GM21423 (cell line): ENCODE data around the gene DGKE.

Experiments used
- ATAC-seq: cut with Tn5 transposase; IDR thresholded peaks from one replicate; pipeline ENCODE4 v1.9.1; 2021; ENCODE audit warnings: mild to moderate bottlenecking, moderate library complexity; ENCODE audit not compliant: unreplicated experiment

DGKE gene

DNA sequence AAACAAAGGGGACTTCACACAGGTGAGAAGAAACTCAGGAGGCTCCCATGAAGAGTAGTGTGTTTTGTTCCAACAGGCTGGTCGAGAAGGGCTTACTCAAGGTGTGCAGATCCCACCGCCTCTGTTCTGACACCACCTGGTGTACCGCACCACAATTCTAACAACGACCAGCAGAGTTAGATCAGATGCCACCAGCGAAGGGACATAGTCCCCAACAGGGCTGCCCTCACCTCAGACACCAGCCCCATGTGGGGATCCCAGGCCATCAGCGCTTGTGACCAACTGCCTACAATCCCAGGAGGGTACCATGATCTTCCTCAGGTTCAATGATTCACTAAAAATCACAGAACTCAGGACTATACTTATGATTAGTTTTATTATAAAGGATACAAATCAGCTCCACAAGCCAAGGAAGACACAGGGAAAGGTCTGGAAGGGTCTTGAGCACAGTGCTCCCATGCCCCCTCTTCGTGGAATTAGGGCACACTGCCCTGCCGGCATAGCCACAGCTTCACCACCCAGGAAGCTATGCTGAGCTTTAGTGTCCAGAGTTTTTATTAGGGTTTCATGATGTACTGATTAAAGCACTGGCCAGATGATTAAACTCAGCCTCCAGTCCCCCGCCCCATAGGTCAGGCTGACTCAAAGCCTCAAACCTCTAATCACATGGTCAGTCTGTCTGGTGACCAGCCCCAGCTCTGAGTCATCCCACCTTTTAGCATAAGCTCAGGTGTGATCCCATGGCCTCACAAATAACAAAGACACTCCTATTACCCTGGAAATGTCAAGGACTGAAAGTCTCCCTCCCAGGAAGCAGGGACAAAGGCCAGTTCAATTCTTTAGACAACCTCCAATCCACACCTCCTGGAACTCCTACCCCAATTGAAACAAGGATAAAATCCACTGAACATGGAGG lies 53.9 kb downstream of the DGKE start:
- no peak for ATAC-seq

GRCh38 chr17:56890390-56890789 lies 56.4 kb downstream of the DGKE start:
- no peak for ATAC-seq

DNA sequence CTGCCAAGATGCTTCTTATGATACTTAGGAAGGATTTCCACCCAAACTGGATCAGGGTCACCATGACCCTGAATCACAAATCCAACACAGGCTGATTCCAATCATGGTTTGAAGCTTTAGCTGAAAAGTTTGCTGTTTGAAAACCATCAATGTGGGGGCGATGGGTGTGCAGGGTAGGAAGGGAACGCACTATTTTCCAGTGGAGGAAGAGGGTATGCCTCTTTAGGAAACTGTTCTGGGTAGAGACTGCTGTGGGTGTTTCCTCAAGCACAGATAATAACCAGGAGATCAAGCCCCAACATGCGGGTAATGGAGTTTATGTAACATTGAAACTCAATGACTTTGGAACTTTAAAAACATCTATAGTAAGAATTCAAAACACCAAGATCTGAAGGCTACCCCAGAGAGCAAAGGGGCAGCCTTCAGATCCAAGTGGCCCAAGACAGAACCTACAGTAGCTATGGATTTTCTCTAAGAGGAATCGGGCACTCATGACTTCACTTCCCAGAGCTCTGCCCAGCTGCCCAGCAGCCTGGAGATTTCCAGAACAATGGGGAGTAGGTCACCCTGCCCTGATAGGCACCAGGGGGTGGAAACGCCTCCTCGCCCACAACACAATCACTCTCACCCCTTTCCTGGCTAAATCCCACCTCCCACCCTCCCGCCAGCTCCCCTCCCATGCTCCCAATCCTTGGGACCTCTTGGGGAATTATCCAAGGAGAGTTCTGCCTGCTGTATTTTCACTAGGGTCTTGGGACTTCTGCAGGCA lies 57.1 kb downstream of the DGKE start:
- no peak for ATAC-seq

DNA sequence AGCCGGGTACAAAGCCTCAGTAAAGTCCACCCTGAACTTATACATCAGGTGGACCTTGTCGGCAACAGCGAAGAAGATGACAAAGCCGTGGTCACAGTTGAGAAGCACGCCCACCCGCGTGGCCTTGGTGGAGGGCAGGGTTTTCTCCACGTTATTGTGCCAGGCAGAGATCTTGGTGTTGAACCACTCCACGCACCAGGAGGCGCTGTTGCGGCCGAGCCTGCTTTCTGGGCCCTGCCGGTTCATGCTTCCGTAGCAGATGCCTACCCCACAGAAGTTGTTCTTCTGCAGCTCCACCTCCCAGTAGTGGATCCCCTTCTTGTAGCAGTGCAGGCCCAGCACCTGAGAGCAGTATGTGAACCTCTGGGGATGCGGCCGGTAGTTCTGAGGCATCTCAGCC lies 57.8 kb downstream of the DGKE start:
- no peak for ATAC-seq

DNA sequence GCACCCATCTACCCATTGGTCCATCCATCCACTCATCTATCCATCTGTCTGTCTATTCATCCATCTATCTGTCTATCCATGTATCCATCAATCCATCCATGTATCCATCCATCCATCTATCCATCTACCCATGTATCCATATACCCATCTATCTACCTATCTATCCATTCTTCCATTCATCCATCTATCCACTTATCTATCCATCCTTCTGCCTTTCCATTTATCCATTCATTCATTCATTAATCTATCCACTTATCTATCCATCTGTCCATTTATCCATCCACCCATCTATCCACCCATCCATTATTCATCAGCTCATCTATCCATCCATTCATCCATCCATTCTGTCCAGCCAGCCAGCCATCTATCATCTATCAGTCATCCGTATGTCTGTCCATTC lies 58.4 kb downstream of the DGKE start:
- no peak for ATAC-seq

DNA sequence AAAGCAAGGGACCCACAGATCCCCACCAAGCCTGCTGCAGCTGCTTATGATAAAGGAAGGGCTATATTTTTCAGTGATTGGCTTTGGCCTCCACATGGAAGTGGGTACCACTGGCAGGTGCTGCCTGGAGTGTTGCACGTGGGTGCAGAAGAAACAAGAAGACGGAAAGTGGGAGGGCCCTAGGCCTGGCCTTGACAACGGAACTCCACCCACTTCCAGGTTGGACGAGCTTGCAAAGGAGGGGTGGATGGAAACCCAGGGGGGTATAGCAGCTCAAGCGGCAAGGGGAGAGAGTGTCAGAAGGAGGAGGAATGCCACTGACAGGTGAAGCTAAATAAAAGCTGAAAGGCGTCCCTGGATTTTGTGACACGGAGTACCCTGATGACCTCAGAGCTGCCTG lies 59.6 kb downstream of the DGKE start:
- ATAC-seq: no peak

- no peak for ATAC-seq
Measured at GRCh38 chr17:56894859-56895455, 61.0 kb downstream of the DGKE start.

DNA sequence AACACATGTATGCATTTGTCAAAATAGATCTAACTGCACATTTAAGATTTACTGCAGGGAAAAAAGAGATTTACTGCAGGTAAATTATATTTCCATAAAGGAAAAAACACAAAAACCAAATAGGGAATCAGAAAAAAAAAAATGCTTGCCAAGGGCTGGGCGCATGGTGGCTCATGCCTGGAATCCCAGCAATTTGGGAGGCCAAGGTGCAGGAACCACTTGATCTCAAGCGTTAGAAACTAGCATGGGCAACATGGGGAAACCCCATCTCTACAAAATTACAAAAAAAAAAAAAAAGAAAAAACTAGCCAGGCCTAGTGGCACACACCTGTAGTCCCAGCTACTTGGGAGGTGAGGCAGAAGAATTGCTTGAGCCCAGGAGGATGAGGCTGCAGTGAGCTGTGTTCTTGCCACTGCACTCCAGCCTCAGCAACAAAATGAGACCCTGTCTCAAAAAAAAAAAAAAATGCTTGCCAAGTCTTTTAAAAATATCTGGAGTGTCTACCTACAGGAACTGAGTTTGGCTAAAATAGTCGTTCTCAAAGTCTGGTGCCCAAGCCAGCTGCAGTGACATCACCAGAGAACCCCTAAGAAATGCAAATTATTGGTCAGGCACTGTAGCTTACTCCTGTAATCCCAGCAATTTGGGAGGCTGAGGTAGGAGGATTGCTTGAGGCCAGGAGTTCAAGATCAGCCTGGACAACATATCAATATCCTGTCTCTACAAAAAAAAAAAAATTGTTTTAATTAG lies 62.4 kb downstream of the DGKE start:
- ATAC-seq: no peak

DNA sequence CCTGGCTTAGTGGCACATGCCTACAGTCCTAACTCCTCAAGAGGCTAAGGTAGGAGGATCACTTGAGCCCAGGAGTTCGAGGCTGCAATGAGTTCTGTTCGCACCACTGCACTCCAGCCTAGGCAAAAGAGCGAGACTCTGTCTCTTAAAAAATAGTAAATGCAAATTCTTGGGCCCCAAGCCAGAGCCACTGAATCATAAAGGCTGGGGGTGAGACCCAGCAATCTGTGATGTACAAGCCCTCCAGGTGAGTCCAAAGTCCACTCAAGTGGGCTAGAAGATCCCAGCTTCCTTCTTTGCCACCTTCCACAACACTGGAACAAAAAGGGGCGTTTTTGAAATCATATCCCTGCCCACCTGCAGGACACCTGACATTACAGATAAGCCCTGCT lies 63.0 kb downstream of the DGKE start:
- ATAC-seq: no peak

- ATAC-seq: peak; percentile 62
Measured at GRCh38 chr17:56897646-56898424, 63.9 kb downstream of the DGKE start.

GRCh38 chr17:56898874-56899273 lies 64.9 kb downstream of the DGKE start:
- ATAC-seq: no peak

DNA sequence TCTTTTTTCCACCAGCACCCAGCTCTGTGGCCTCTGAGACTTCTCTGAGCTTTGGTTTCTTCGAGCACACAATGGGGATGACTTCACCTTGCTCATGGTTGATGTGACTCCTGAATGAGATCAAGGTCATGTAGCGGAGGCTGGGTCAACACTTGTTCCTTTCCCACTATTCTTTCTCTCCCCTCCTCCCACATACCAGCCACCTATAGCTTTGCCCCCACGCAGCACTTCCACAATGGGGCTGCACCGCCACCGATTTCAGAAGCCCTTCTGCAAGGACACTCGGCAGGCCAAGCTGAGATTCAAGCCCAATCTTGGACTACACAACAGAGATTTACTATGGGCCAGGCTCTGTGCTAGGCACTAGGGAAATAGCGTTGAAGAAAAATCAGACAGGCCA lies 65.5 kb downstream of the DGKE start:
- ATAC-seq: no peak

DNA sequence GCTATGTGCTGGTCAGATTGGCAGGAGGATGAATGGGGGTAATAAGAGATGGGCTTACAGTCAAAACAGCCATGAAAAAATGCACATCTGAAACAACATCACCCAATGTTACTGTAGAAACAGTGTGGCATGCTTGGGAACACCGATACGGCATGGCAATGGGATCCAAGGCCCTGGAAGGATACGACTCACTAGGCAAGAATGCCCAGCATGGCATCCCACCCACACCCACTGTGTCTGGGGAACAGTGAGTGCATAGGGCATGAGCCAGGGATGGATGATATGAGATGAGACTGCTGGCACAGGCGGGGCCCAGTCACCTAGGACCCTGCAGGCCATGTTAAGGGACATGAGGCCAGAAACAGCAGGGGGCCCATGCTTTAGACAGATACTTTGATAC lies 68.4 kb downstream of the DGKE start:
- no peak for ATAC-seq

- no peak for ATAC-seq
Measured at GRCh38 chr17:56903560-56903959, 69.6 kb downstream of the DGKE start.

GRCh38 chr17:56908001-56908542 lies 74.1 kb downstream of the DGKE start:
- ATAC-seq: peak; percentile 92

GRCh38 chr17:56909742-56910508 lies 76.0 kb downstream of the DGKE start:
- no peak for ATAC-seq

DNA sequence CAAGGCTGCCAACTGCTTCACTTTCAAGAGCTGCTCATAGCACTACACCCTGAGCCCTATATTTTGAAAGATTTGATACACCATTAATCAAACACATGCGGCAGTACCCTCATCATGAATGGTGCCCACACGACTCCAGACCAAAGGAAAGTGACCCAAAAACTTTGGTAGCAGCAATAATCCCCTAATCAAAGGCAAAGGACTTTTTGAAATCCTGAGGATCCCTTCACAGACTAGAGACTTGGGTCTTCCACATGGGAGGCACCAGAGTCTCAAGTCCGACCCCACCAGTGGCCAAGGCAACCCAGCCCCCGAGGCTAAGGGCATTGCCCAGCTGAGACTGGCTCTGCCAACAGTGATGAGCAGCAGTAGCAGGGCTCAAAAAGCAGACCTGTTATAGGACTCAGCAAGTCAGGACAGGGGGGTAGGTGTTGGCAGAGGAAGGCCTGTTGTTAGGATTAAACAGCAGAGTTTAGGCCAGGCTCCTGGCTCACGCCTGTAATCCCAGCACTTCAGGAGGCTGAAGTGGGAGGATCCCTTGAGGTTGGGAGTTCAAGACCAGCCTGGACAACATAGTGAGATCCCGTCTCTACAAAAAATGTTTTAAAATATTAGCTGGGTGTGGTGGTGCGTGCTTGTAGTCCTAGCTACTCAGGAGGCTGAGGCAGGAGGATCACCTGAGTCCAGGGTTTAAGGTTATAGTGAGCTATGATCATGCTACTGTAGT lies 76.7 kb downstream of the DGKE start:
- ATAC-seq: no peak
